Subcutaneous adipose tissue (tissue), 4 donors: ENCODE measurements around the gene ACOXL. TPM values are rescaled to one million over a fixed set of nuclear protein-coding genes. Genes with fewer than 3 reads are reported as not detected.

Experiments used
- CTCF ChIP-seq: fragments of 450-650 bp; IDR thresholded peaks from one replicate; pipeline ENCODE4 v1.5.1; 2016; ENCODE audit warnings: low read depth, mild to moderate bottlenecking, control low read depth, antibody characterized with exemption, moderate library complexity
- total RNA-seq, 4 donors: library from RNA; depleted of rRNA; stranded (reverse); fragments of >200 nt; gene quantifications; one replicate each; pipeline ENCODE4 v1.1.0, GENCODE V29; 2016

The ACOXL gene
- total RNA-seq, 4 donors from 2014 or later, result not detected

DNA sequence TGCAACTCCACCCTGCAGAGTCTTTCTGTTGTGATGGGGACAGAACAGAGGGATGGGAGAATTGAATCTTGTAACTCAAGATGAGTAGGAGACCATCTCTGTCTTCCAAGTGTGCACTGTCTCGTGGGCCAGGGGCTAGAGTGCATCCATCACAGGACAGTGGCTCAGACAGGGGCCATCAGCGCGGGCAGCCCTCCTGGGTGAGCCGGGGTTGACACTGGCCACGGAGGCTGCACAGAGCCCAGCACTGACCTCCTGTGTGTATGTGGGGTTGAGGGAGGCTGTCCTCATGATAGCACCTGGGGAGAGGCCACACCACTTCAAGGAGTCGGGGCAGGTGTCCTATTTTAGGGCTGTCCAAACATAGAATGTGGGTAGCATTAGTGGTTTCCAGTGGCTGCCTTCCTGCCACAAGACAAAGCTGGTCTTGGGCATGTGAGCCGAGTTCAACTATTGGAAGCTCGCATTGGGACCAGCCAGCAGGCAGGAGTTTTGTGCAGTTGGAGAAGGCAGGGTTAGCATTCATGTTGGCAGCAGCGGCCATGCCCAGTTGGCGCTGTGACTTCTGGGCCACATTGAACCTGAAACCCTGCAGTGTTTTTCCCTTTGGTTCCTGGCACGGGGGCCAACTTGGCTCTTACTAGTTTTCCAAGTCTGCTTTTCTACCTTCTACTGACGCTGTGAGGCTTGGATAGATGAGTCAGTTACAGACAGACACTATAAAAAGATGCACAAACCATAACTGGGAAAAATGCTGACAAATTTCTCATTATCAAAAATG is 45.3 kb downstream of the ACOXL start:
- TF ChIP-seq CTCF, result no peak

DNA sequence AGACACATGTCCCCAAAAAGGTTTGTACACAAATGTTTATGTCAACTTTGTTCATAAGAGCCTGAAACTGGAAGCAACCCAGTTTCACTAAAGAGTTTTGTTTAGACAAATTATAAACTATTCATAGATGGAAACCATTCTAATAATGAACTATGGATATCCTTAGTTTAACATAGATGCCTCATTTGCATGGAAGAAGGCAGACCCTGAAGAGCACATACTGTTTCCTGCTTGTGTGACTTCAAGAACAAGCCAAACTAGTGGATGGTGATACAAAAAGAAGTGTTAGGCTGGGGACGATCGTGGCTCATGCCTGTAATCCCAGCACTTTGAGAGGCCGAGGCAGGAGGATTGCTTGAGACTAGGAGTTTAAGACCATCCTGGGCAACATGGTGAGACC is 48.1 kb downstream of the ACOXL start:
- no peak for TF ChIP-seq CTCF

DNA sequence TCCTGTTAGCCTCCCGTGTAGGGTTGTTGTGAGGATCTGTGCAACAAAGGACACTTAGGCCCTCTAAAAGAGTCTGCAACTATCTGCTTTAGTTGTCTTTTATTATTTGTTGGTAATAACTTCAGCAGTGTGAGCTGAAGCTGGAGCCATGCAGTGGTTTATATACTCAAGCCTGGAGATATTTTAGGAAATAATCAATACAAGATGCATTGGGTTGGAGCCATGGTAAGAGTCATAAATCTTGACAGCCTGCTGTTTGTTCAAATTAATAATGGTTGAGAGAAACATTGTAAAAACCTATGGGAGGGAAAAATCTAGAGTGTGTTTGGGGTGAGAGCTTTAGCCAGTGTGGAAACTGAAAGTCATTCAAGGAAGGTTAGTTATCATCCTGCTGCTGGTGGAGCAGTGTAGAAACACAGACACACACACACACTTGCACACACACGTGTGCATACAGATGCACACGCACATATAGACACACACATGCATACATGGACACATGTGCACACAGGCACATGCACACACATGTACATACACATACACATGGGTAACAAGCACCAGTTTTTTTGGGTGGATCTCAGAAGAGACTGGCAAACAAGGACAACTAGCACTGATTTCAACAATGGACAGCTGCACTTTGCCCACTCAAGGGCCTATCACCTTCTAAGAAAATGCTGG is 51.0 kb downstream of the ACOXL start:
- no peak for TF ChIP-seq CTCF

- TF ChIP-seq CTCF, result no peak
Observed at GRCh38 chr2:110784047-110784631, 51.8 kb downstream of the ACOXL start.

GRCh38 chr2:110785439-110785838 is 53.1 kb downstream of the ACOXL start:
- TF ChIP-seq CTCF, result no peak

DNA sequence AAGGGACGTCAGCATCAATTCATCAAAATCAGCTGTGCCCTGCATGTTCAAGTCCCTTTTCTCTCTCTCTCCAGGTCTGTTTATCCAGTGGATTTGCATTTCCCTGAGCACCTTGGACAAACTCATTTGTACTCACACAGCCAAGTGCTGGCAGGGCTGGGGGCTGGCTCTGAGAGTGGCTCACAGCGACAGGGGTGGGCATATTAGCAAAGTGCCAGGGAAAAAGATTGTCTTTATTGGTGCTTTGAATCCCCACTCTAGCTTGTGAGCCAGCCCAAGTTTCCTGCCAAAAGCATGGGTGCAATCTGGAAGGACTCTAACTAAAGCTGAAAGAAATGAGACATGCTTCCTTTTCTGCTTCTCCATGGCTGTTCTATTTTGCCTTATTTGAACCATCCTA is 56.6 kb downstream of the ACOXL start:
- TF ChIP-seq CTCF, result no peak

- no peak for TF ChIP-seq CTCF
Observed at GRCh38 chr2:110789706-110790105, 57.3 kb downstream of the ACOXL start.
